ENCODE results near the gene ITPKB. TPM values are rescaled to one million over a fixed set of nuclear protein-coding genes. Genes with fewer than 3 reads are reported as not detected.
"Not testable (repeated sequence)": the region's sequence is repeated elsewhere in the genome, so short reads cannot be mapped to it uniquely, and the experiment has no call there.

The ITPKB gene
- total RNA-seq, 1 experiment from 2014 or later, result 0.07 TPM

GRCh38 chr1:226627924-226628611 is 111.0 kb downstream of the ITPKB start:
- in situ Hi-C loops (cut with HindIII; ENCODE audit: low pct_unique_long_range_greater_than_20kb, low sequenced_read_pairs), result no loop called here
- DNase-seq (ENCODE audit: low read depth), result no peak

DNA sequence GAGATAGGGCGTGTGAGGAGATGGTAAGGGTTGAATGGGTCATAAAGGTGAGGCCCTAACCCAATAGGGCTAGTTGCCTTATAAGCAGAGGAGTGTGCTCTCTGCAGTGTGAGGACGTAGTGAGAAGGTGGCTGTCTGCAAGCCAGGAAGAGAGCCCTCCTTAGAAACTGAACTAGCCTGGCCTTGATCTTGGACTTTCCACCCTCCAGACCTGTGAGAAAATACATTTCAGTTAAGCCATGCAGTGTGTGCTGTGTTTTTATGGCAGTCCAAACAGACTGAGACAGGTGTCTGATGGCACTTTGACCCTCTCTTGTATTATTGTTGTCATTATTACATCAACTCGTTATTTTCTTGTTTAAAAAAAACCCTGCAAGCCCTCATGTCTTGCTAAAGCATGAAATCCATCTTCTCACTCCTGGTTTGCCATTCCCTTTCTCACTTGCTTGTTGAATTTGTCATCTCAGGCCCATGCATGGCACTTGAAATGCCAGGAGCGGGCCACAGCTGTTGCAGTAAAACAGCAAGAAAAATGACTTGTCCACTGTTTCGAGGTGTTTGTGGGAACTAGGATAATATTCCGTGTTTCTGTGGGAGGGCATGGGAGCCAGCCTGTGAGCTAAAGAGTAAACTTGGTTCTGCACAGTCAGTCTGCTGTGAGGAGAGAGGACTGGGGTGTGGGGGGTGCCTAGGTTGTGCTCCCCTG is 111.9 kb downstream of the ITPKB start:
- in situ Hi-C loops (cut with HindIII; ENCODE audit: low pct_unique_long_range_greater_than_20kb, low sequenced_read_pairs), result no loop called here
- DNase-seq (ENCODE audit: low read depth), result no peak

DNA sequence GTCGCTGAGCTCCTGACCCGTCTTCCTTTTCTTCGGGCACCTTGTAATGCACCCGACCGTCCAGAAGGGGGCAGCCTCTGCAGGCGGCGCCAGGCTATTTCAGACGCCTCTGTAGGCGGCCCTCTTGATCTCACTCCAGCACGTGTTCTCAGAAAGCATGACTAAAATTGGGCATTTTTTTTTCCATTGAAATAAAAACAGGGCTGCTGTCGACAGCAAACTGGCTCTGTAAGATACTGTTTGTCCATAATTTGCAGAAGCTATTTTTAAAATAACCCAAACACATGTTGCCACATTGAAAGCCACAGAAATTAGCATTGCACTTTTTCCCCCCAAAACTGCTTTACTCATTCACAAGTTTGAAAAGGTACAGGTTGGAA is 112.5 kb downstream of the ITPKB start:
- DNase-seq (ENCODE audit: low read depth), result peak; percentile 37

DNA sequence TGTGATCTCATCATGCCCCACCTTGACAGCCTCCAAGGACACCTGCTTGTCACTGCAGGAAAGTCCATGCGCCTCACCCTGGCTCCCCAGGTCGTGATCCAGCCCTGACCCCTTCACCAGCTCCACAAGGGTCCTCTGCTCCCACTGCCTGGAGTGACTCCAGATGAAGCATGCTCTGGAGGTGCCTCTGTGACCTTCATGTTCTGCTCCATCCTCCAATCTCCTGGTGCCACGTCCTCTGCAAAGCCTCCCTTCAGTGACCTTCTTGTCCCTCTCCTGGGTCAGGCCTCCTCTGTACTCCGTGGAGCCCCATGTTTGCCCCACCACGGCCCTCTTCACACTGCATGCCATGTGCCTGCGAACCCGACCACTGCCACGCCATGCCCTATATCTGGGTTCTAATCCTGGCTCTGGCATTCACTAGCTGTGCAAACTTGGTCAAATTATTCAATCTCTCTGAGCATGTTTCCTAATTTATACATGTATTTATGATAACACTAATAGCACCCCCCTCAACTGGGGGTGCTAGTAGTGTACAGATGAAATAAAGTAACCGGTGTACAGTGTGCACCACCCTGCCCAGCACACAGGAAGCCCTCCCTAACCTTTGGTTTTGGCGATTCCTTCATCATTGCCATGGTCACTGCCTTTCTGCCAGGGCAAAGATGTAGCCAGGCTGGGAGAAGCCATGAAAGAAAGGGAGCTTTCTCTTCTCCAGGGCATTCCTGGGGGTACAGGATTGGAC is 113.1 kb downstream of the ITPKB start:
- in situ Hi-C loops (cut with HindIII; ENCODE audit: low pct_unique_long_range_greater_than_20kb, low sequenced_read_pairs), result no loop called here
- no peak for DNase-seq (ENCODE audit: low read depth)

More for the DNA sequence above, 112.5 kb downstream of the ITPKB start:
- in situ Hi-C loops (cut with HindIII; ENCODE audit: low pct_unique_long_range_greater_than_20kb, low sequenced_read_pairs), result no loop called here

DNA sequence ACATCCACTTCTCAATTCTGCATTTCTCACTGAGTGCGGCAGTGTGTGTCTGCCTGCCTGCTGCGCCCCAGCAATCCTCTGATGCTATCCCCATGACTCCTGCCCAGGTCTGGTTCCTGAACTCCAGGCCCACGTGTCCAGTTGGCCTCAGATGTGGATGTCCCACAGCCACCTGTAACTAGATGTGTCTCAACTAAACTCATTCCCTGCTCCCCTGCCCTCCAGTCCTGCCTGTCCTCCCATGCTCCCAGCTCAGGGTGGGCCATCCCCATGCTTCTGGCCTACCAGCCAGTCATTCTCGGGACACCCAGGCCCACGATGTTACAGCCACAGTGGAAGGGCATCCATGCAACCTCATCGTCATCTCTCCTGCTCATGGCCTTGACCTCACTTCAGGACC is 113.8 kb downstream of the ITPKB start:
- DNase-seq (ENCODE audit: low read depth), result no peak
- in situ Hi-C loops (cut with HindIII; ENCODE audit: low pct_unique_long_range_greater_than_20kb, low sequenced_read_pairs), result no loop called here

- in situ Hi-C loops (cut with HindIII; ENCODE audit: low pct_unique_long_range_greater_than_20kb, low sequenced_read_pairs), result no loop called here
- DNase-seq (ENCODE audit: low read depth), result no peak
Measured at GRCh38 chr1:226624526-226624925, 114.6 kb downstream of the ITPKB start.

GRCh38 chr1:226622012-226622411 is 117.1 kb downstream of the ITPKB start:
- in situ Hi-C loops (cut with HindIII; ENCODE audit: low pct_unique_long_range_greater_than_20kb, low sequenced_read_pairs), result no loop called here
- DNase-seq (ENCODE audit: low read depth), result no peak

DNA sequence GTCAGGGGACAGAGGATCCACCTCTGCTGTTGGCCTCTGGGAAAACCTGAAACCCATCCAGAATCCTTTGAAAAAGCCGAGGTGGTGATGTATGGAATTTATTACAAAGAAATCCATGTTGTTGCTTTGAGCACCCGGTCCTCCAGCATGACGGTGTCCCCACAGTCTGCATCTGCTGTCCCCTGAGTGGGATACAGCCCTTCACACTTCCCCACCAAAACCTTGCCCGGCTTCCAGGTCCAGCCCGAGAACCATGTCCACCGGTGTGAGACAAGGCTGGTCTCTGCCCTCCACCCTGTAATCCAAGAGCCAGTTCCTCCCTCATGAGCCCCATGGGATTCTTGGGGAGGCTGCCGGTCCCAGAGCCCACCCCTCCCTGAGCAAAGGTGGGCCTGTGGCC is 120.1 kb downstream of the ITPKB start:
- in situ Hi-C loops (cut with HindIII; ENCODE audit: low pct_unique_long_range_greater_than_20kb, low sequenced_read_pairs), result no loop called here
- no peak for DNase-seq (ENCODE audit: low read depth)

GRCh38 chr1:226618380-226618779 is 120.7 kb downstream of the ITPKB start:
- DNase-seq (ENCODE audit: low read depth), result no peak
- in situ Hi-C loops (cut with HindIII; ENCODE audit: low pct_unique_long_range_greater_than_20kb, low sequenced_read_pairs), result no loop called here

DNA sequence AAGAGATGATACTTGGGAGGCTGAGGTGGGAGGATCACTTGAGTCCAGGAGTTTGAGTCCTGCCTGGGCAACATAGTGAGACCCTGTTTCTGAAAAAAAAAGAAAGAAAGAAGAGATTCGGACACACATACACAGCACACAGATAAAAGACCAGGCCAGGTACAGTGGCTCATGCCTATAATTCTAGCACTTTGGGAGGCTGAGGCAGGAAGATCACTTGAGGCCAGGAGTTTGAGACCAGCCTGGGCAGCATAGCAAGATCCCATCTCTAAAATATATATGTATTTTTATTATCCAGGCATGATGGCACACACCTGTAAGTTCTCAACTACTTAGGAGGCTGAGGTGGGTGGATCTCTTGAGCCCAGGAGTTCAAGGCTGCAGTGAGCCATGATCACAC is 121.4 kb downstream of the ITPKB start:
- DNase-seq (ENCODE audit: low read depth); in situ Hi-C loops (cut with HindIII; ENCODE audit: low pct_unique_long_range_greater_than_20kb, low sequenced_read_pairs): not testable (repeated sequence)

GRCh38 chr1:226617109-226617508 is 122.0 kb downstream of the ITPKB start:
- in situ Hi-C loops (cut with HindIII; ENCODE audit: low pct_unique_long_range_greater_than_20kb, low sequenced_read_pairs), result no loop called here
- DNase-seq (ENCODE audit: low read depth), result no peak

DNA sequence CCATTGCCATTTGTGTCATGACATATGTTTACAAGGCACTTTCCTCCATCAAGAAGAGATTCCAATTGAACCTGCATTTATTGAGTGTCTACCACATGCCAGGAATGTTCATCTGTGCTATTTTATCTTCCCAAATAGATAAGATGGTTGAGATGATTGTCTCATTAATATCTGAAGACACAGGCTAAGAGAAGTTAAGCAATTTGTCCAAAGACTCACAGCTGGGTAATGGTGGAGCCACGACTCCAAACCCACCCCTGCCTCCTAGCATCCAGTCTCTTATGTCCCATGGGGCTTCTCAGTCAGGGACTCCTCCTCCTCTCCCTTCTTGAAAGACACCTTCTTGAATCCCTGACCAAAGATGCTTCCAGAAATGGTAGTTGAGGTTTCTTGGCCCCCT is 122.4 kb downstream of the ITPKB start:
- in situ Hi-C loops (cut with HindIII; ENCODE audit: low pct_unique_long_range_greater_than_20kb, low sequenced_read_pairs), result no loop called here
- DNase-seq (ENCODE audit: low read depth), result no peak

DNA sequence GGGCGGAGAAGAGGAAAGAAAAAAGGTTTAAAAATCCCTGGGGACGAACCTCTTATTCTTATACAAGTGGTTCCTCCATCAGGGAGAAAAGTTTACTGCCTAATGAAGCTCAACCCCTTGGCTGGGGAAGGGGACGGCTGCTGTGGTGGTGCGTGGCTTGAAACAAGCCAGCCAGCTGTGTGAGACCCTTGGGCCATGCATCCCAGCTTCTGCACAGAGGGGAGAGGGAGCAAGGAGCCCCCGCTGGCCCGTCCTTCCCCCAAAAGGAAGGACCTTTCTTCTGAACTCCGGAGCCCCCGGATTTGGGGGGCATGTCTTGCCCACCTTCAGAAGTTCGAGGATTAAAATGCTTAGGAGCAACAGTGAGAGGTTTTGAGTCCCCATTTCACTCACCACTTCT is 123.2 kb downstream of the ITPKB start:
- in situ Hi-C loops (cut with HindIII; ENCODE audit: low pct_unique_long_range_greater_than_20kb, low sequenced_read_pairs), result no loop called here
- no peak for DNase-seq (ENCODE audit: low read depth)

GRCh38 chr1:226611980-226612379 is 127.1 kb downstream of the ITPKB start:
- in situ Hi-C loops (cut with HindIII; ENCODE audit: low pct_unique_long_range_greater_than_20kb, low sequenced_read_pairs); DNase-seq (ENCODE audit: low read depth): not testable (repeated sequence)

DNA sequence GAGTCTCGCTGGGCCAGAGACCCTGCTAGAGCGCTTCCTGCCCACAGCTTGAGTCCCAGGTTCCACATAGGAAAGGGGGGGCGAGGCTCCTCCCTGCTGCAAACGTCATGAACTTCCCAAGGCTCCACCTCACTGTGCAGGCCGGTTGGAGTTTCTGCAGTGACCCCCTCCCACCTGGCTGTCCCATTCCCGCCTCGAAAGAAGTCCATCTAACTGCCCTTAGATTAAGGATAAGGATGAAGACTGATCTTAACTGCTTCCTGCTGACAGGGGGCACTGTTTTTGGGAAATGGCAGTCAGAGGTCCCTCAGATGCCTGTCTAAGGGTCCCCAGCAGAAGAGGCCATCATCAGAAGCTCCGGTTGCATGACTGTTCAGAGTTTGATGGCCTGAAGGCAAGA is 127.8 kb downstream of the ITPKB start:
- in situ Hi-C loops (cut with HindIII; ENCODE audit: low pct_unique_long_range_greater_than_20kb, low sequenced_read_pairs), result no loop called here
- DNase-seq (ENCODE audit: low read depth), result no peak

DNA sequence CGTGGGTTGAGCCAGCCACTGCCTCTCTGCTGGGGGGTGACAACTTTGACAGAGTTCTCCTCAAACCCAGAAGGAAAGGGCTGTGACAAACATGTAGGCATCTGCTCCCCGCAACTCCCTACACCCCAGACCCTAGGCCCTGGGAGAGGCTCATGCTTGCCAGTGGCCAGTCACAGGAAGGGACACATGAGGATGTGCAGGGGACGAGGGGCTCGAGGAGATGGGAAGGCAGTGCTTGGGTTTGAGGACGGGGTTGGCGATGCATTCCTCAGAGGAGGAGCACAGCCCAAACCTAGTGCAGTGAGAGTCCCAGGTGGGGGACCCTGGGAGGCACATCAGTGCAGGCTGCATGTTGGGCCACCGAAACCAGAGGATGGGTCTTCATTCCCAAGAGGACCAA is 128.4 kb downstream of the ITPKB start:
- no peak for DNase-seq (ENCODE audit: low read depth)
- in situ Hi-C loops (cut with HindIII; ENCODE audit: low pct_unique_long_range_greater_than_20kb, low sequenced_read_pairs), result no loop called here

DNA sequence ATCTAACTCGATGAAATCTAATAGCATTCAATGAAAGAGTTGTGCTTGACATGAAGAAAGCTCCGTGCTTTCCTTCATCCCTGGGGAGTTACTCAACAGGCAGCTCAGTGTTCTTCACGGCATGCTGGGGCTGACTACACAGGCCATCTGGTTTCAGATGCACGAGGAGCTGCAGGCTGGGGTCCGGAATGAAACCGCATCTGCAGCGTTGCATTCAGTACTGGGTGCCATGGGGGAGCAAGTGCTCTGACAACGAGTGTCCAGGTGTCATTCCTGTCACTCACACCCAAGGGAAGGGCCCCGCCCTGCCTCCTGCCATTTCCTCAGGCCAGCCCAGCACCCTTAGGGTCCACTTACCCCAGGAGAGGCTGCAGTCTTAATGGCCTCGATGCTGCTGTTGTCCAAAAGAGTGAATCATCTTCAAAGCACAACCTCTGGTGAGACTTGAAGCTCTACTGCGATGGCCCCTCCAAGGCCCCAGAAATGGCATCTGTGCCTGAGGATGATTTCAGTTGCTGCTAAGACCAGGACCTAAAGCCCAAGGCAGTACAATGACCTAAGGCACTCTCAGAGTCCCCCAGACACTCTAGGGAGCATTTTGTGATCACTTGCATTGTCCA is 129.1 kb downstream of the ITPKB start:
- in situ Hi-C loops (cut with HindIII; ENCODE audit: low pct_unique_long_range_greater_than_20kb, low sequenced_read_pairs), result no loop called here
- no peak for DNase-seq (ENCODE audit: low read depth)

DNA sequence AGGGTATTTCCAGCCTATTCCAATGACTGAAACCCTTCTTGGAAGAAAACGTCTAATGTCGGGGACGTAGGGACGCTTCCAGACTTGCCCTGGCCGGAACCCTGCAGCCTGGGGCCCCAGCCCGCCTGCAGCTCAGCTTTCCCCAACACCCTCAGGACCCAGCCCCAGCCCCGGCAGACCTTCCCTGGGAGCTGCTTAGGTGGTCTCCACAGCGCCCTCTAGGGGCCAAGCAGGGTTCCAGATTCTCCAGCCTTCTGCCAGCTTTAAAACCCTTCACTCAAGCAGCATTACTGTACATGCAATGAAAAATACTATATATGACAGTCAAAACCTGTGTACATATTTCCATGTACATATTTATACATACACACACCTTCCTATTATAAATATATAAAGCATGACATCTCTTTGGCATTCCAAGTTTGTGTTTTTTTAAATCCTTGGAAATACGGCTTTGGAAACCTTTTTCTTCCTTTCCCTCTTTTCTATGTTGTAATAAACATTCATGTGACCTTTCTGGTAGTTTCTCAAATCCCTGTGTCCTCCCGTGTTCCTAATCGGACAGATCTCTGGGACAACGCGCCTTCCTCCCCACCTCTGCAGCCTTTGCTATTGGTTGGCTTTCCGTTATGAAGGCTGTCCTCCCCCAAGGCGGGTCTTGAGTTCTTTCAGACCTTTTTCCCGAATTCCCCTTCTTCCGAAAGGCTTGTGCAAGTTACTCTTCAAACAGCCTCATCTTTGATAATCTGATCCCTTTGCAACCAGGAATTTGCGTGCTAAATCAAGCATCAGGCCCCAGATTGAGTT is 130.2 kb downstream of the ITPKB start:
- peak; percentile 6 for DNase-seq (ENCODE audit: low read depth)

More for the DNA sequence above, 130.2 kb downstream of the ITPKB start:
- in situ Hi-C loops (cut with HindIII; ENCODE audit: low pct_unique_long_range_greater_than_20kb, low sequenced_read_pairs), result no loop called here

Data from Caki2 (cell line).